C4-2B (cell line): ENCODE measurements around the gene USP34.

Source experiments
- ZFX ChIP-seq: fragments of 450-650 bp; IDR thresholded peaks from 2 replicates; pipeline ENCODE4 v1.6.1; 2017
- TF ChIP-seq, protein P1 (sequence below): fragments of 450-650 bp; conservative IDR thresholded peaks from 2 replicates; pipeline ENCODE4 v1.5.1; 2017; ENCODE audit warnings: mild to moderate bottlenecking

- TF ChIP-seq, protein P1, sequence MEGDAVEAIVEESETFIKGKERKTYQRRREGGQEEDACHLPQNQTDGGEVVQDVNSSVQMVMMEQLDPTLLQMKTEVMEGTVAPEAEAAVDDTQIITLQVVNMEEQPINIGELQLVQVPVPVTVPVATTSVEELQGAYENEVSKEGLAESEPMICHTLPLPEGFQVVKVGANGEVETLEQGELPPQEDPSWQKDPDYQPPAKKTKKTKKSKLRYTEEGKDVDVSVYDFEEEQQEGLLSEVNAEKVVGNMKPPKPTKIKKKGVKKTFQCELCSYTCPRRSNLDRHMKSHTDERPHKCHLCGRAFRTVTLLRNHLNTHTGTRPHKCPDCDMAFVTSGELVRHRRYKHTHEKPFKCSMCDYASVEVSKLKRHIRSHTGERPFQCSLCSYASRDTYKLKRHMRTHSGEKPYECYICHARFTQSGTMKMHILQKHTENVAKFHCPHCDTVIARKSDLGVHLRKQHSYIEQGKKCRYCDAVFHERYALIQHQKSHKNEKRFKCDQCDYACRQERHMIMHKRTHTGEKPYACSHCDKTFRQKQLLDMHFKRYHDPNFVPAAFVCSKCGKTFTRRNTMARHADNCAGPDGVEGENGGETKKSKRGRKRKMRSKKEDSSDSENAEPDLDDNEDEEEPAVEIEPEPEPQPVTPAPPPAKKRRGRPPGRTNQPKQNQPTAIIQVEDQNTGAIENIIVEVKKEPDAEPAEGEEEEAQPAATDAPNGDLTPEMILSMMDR: no peak
- no peak for TF ChIP-seq ZFX
Observed at GRCh38 chr2:61252031-61252430, 218.9 kb downstream of the USP34 start.
